AG04450 (cell line): Measurements from ENCODE around the gene GALR2. TPM values are rescaled to one million over a fixed set of nuclear protein-coding genes. Genes with fewer than 3 reads are reported as not detected.
A peak's percentile ranks its signal among the peaks of the same experiment; 100 is the strongest.

Source experiments
- CTCF ChIA-PET: fragments of 300-600, 350-600 bp; formaldehyde crosslinking; extraction: SDS; loops from one replicate; lab custom pipeline; 2022; ENCODE audit warnings: antibody characterized with exemption, inconsistent platforms; lab: Charles Lee
- POLR2A ChIA-PET: fragments of 350-600 bp; formaldehyde crosslinking; extraction: SDS; loops from one replicate; lab custom pipeline; 2021; ENCODE audit warnings: antibody characterized with exemption, inconsistent platforms; lab: Yijun Ruan, JAX
- DNase-seq: peaks from one replicate; pipeline ENCODE4 v3.0.0-alpha.2; 2011; ENCODE audit warnings: low read depth, low spot score
- H3K27ac ChIP-seq: one replicate; pipeline ENCODE4 v1.5.1; 2012; ENCODE audit warnings: low read depth, low read length, control low read depth
- H3K27me3 ChIP-seq: one replicate; pipeline ENCODE4 v1.6.0; 2012; ENCODE audit warnings: low read length; ENCODE audit not compliant: control insufficient read depth, insufficient read depth
- H3K4me3 ChIP-seq: 2 replicates; pipeline ENCODE4 v1.5.1; 2011; ENCODE audit warnings: mild to moderate bottlenecking, low read depth, low read length, control low read depth
- H3K9me3 ChIP-seq: 2 replicates; pipeline ENCODE4 v1.5.1; 2012; ENCODE audit warnings: low read length; ENCODE audit not compliant: control insufficient read depth, insufficient read depth
- CTCF ChIP-seq: IDR thresholded peaks from 2 replicates; pipeline ENCODE4 v1.5.1; 2011; ENCODE audit warnings: low read depth, low read length, control low read depth, inconsistent platforms
- polyA plus RNA-seq: library from polyadenylated mRNA; depleted of rRNA; stranded (reverse); fragments of >200 nt; gene quantifications from 2 replicates; pipeline ENCODE4 v1.2.3, GENCODE V29; 2011

GALR2 gene
- polyA plus RNA-seq, 1 experiment = not detected

- TF ChIP-seq CTCF = peak; percentile 12; the same call in 1 of the 2 replicates
- no peak for DNase-seq
- H3K27me3 ChIP-seq = no peaks in the 10 kb centered on the region
- CTCF ChIA-PET = no interaction called here
- H3K9me3 ChIP-seq = no peaks in the 10 kb centered on the region
- H3K27ac ChIP-seq = no peak overlapping the region
- POLR2A ChIA-PET = interaction anchor here (0.6 kb wide), 1 partner anchor 11 kb away, joined by 3 read pairs; no protein-coding TSS in a partner anchor
- no peak overlapping the region for H3K4me3 ChIP-seq
These were observed 13.7 kb downstream of the GALR2 start for GRCh38 chr17:76088041-76088867.

- H3K9me3 ChIP-seq = no peaks in the 10 kb centered on the region
- ChIA-PET CTCF (no interaction called here), POLR2A (no interaction called here)
- no peak for DNase-seq
- TF ChIP-seq CTCF = no peak
- H3K27me3 ChIP-seq = no peaks in the 10 kb centered on the region
- no peak overlapping the region for H3K4me3 ChIP-seq
- H3K27ac ChIP-seq = no peak overlapping the region
These were observed 14.4 kb downstream of the GALR2 start for GRCh38 chr17:76088868-76089576.

GRCh38 chr17:76089680-76090516 is 15.3 kb downstream of the GALR2 start:
- no peak for DNase-seq
- H3K27ac ChIP-seq = no peak overlapping the region
- CTCF ChIA-PET = no interaction called here
- H3K27me3 ChIP-seq = no peaks in the 10 kb centered on the region
- no peaks in the 10 kb centered on the region for H3K9me3 ChIP-seq
- no peak overlapping the region for H3K4me3 ChIP-seq
- TF ChIP-seq CTCF = no peak
- POLR2A ChIA-PET = interaction anchor here (0.7 kb wide), 1 partner anchor 32 kb away, joined by 3 read pairs; no protein-coding TSS in a partner anchor

GRCh38 chr17:76090517-76091129 is 16.0 kb downstream of the GALR2 start:
- Histone ChIP-seq H3K27me3 (no peaks in the 10 kb centered on the region), H3K4me3 (no peak overlapping the region), H3K9me3 (no peaks in the 10 kb centered on the region), H3K27ac (no peak overlapping the region)
- DNase-seq = no peak
- no peak for TF ChIP-seq CTCF
- POLR2A ChIA-PET = no interaction called here
- CTCF ChIA-PET = no interaction called here
